Endodermal cell (in vitro differentiated cells): Measurements from ENCODE around the gene PHAX. TPM values are rescaled to one million over a fixed set of nuclear protein-coding genes. Genes with fewer than 3 reads are reported as not detected.

Source experiments
- DNase-seq: peaks from one replicate; pipeline ENCODE4 v3.0.0-alpha.2; 2017
- H3K27ac ChIP-seq: 2 replicates; pipeline ENCODE4 v1.5.1; 2013; ENCODE audit warnings: mild to moderate bottlenecking, low read depth, low read length, moderate library complexity
- H3K27me3 ChIP-seq: 2 replicates; pipeline ENCODE4 v1.6.1; 2013; ENCODE audit warnings: mild to moderate bottlenecking, low read length, moderate library complexity; ENCODE audit not compliant: insufficient read depth, control insufficient read depth, poor library complexity, severe bottlenecking
- H3K36me3 ChIP-seq: 2 replicates; pipeline ENCODE4 v1.7.0; 2013; ENCODE audit warnings: mild to moderate bottlenecking, low read length, moderate library complexity; ENCODE audit not compliant: control insufficient read depth, insufficient read depth
- H3K4me1 ChIP-seq: one replicate; pipeline ENCODE4 v1.7.0; 2013; ENCODE audit warnings: low read length; ENCODE audit not compliant: control insufficient read depth, insufficient read depth
- H3K4me3 ChIP-seq: 2 replicates; pipeline ENCODE4 v1.5.1; 2013; ENCODE audit warnings: mild to moderate bottlenecking, low read length, moderate library complexity
- H3K9ac ChIP-seq: 2 replicates; pipeline ENCODE4 v1.6.1; 2013; ENCODE audit warnings: mild to moderate bottlenecking, low read length, moderate library complexity; ENCODE audit not compliant: poor library complexity, severe bottlenecking; ENCODE audit errors: extremely low read depth
- H3K9me3 ChIP-seq: 2 replicates; pipeline ENCODE4 v1.6.1; 2013; ENCODE audit warnings: mild to moderate bottlenecking, low read length, moderate library complexity; ENCODE audit not compliant: control insufficient read depth
- H3K27ac Mint-ChIP-seq: 2 replicates; pipeline ENCODE4 v1.8.0; 2020; ENCODE audit warnings: mixed read lengths
- H3K27me3 Mint-ChIP-seq: 2 replicates; pipeline ENCODE4 v1.8.0; 2021; ENCODE audit warnings: mild to moderate bottlenecking, mixed read lengths; ENCODE audit not compliant: insufficient read depth
- H3K36me3 Mint-ChIP-seq: 2 replicates; pipeline ENCODE4 v1.8.0; 2020; ENCODE audit warnings: low read depth, mixed read lengths
- H3K4me1 Mint-ChIP-seq: 2 replicates; pipeline ENCODE4 v1.8.0; 2020; ENCODE audit warnings: mixed read lengths
- H3K4me3 Mint-ChIP-seq: 2 replicates; pipeline ENCODE4 v1.8.0; 2020; ENCODE audit warnings: mild to moderate bottlenecking, moderate library complexity, mixed read lengths
- H3K9me3 Mint-ChIP-seq: 2 replicates; pipeline ENCODE4 v1.8.0; 2020; ENCODE audit warnings: mild to moderate bottlenecking, mixed read lengths
- WGBS, 2 experiments: methylation state at CpG; one replicate each; pipeline versions ENCODE4 v1.1.5 to v1.1.7; 2013; ENCODE audit warnings: missing lambda C conversion rate in 2 of 2, mixed read lengths in 1 of 2; ENCODE audit not compliant: insufficient coverage in 1 of 2, insufficient read length in 1 of 2; 5-methylcytosine and 5-hydroxymethylcytosine counted together
- total RNA-seq, 2 donors: library from RNA; stranded (reverse); fragmentation: NEBNext Ultra II Directional in 1 of 2; extraction: Animal tissue kit (Norgen Biotek cat#: 25700) in 1 of 2; gene quantifications; 2 replicates in 1 of 2; 3 replicates in 1 of 2; pipeline ENCODE4 v1.2.1, GENCODE V29; 2021
- TF ChIP-seq, protein P1 (sequence below): fragments of 200-600 bp; sonication (generic); conservative IDR thresholded peaks from 2 replicates; pipeline ENCODE4 v1.5.0; 2021; ENCODE audit warnings: antibody characterized with exemption, mild to moderate bottlenecking

Gene PHAX
- total RNA-seq, 2 donors from 2014 or later: 49.9 to 54.1 TPM

DNA sequence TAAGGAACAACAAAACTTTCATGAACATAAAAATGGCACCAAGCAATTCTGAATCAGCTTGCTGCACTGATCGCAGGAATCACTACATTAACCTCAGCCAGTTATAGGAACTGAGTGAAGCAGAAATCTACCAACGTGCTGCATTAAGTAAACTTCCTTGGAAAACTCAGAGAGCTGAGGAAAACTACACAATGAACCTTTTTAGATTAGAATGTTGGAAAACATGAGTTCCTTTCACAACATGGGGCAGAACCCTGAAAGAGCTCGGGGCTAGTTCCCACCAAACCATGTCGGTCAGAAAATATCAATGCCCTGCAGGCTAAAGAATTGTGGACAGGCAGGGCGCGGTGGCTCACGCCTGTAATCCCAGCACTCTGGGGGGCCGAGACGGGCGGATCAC lies 25.1 kb upstream of the PHAX start:
- Histone ChIP-seq H3K9ac (no peak overlapping the region), H3K9me3 (no peaks in the 10 kb centered on the region), H3K36me3 (peaks cover 66% of the 10 kb centered on the region), H3K27me3 (no peaks in the 10 kb centered on the region), H3K4me1 (no peaks in the 10 kb centered on the region), H3K27ac (no peak overlapping the region), H3K4me3 (no peak overlapping the region)
- no peaks in the 10 kb centered on the region for H3K27me3 Mint-ChIP-seq
- H3K4me3 Mint-ChIP-seq: no peak overlapping the region
- DNase-seq: no peak
- no peaks in the 10 kb centered on the region for H3K9me3 Mint-ChIP-seq
- H3K27ac Mint-ChIP-seq: no peak overlapping the region
- TF ChIP-seq, protein P1, sequence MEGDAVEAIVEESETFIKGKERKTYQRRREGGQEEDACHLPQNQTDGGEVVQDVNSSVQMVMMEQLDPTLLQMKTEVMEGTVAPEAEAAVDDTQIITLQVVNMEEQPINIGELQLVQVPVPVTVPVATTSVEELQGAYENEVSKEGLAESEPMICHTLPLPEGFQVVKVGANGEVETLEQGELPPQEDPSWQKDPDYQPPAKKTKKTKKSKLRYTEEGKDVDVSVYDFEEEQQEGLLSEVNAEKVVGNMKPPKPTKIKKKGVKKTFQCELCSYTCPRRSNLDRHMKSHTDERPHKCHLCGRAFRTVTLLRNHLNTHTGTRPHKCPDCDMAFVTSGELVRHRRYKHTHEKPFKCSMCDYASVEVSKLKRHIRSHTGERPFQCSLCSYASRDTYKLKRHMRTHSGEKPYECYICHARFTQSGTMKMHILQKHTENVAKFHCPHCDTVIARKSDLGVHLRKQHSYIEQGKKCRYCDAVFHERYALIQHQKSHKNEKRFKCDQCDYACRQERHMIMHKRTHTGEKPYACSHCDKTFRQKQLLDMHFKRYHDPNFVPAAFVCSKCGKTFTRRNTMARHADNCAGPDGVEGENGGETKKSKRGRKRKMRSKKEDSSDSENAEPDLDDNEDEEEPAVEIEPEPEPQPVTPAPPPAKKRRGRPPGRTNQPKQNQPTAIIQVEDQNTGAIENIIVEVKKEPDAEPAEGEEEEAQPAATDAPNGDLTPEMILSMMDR: no peak
- WGBS, 2 experiments: 96% methylated on average over 10 of the region's 10 CpGs
- peaks cover 60% of the 10 kb centered on the region for H3K36me3 Mint-ChIP-seq
- no peaks in the 10 kb centered on the region for H3K4me1 Mint-ChIP-seq

DNA sequence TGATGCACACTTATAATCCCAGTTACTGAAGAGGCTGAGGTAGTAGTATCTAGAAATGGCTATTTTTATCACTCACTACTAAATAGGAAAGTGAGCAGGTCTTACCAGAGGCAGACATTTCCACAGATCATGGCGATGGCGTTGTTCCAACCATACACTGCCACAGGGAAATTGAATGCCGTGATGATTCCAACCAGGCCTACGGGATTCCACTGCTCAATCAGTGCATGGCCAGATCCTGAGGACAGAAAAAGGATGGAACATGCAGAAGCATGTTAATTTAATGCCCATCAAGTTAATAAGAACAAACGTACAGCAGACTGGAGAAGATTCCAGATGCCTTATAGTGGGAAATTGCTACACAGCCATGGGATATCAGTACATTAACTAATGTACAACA lies 23.8 kb upstream of the PHAX start:
- H3K9ac ChIP-seq: no peak overlapping the region
- no peaks in the 10 kb centered on the region for H3K27me3 ChIP-seq
- H3K9me3 ChIP-seq: no peaks in the 10 kb centered on the region
- Mint-ChIP-seq H3K4me3 (no peak overlapping the region), H3K4me1 (no peaks in the 10 kb centered on the region), H3K9me3 (no peaks in the 10 kb centered on the region), H3K27me3 (no peaks in the 10 kb centered on the region), H3K36me3 (peaks cover 68% of the 10 kb centered on the region), H3K27ac (no peak overlapping the region)
- DNase-seq: no peak
- no peak overlapping the region for H3K4me3 ChIP-seq
- TF ChIP-seq, protein P1: no peak
- H3K36me3 ChIP-seq: peaks cover 73% of the 10 kb centered on the region
- no peak overlapping the region for H3K27ac ChIP-seq
- 94 to 98% methylated on average over 5 of the region's 5 CpGs for WGBS, 2 experiments
- H3K4me1 ChIP-seq: no peaks in the 10 kb centered on the region

DNA sequence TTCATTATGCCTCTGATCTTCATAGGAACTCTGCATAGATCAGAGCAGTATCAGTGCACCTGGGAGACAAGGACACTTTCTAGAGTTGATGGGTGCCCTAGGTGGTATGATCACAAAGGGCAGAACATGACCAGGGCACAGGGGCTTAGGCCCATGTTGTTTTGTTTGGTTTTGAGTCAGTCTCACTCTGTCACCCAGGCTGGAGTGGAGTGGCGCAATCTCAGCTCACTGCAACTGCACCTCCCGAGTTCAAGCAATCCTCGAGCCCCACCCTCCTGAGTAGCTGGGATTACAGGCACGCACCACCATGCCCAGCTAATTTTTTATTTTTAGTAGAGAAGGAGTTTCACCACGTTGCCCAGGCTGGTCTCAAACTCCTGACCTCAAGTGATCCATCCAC lies 23.3 kb upstream of the PHAX start:
- Histone ChIP-seq H3K4me1 (no peaks in the 10 kb centered on the region), H3K36me3 (peaks cover 74% of the 10 kb centered on the region), H3K27me3 (no peaks in the 10 kb centered on the region), H3K9me3 (no peaks in the 10 kb centered on the region), H3K9ac (no peak overlapping the region), H3K4me3 (no peak overlapping the region), H3K27ac (no peak overlapping the region)
- H3K4me1 Mint-ChIP-seq: no peaks in the 10 kb centered on the region
- H3K9me3 Mint-ChIP-seq: no peaks in the 10 kb centered on the region
- H3K4me3 Mint-ChIP-seq: no peak overlapping the region
- no peak overlapping the region for H3K27ac Mint-ChIP-seq
- TF ChIP-seq, protein P1: no peak
- no peaks in the 10 kb centered on the region for H3K27me3 Mint-ChIP-seq
- 94 to 100% methylated on average over 4 to 5 of the region's 5 CpGs for WGBS, 2 experiments
- peaks cover 66% of the 10 kb centered on the region for H3K36me3 Mint-ChIP-seq
- no peak for DNase-seq
